ENCODE results near the gene FBXL17.

Gene FBXL17

DNA sequence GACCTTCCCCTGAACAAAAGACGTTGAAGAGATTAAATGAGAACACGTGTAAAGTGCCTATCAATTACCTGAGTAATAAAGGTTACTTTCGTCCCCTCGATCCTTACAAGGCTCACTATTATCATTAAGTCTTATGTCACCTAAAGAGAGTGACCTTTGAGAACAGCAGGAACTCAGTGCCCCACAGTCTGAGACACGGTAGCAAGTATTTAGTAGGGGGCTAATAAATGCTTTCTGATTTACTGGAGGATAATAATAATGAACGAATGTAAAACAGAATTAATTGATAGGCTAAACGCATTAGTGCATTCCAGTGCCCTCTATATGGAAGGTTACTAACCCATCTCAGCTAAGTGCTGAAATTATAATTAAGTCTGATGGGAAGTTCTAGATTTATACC is 199.9 kb downstream of the FBXL17 start:
- Histone ChIP-seq H3K4ac (ENCODE audit: low read length) (no peak overlapping the region), H3K36me3 (replicated peaks in 1 of 2; ENCODE audit: control insufficient read depth in 2 of 2, insufficient read depth in 2 of 2, low read length in 2 of 2) (peaks cover 0 to 2% of the 10 kb centered on the region in 2 donors), H3K9ac (ENCODE audit: low read depth, low read length, poor library complexity) (no peak overlapping the region), H2BK15ac (ENCODE audit: low read length) (no peak overlapping the region), H3K4me3 (ENCODE audit: low read length in 2 of 2) (no peak overlapping the region), H2AFZ (ENCODE audit: low read length) (no peak overlapping the region), H3K4me2 (ENCODE audit: insufficient read depth, low read length, poor library complexity, severe bottlenecking) (no peak overlapping the region), H2BK5ac (ENCODE audit: low read length) (no peak overlapping the region), H3K27me3 (ENCODE audit: control insufficient read depth in 3 of 3, insufficient read depth in 3 of 3, low read depth in 1 of 3, low read length in 3 of 3) (no peaks in the 10 kb centered on the region), H2BK12ac (ENCODE audit: low read length) (no peak overlapping the region), H4K8ac (ENCODE audit: low read depth, low read length) (no peak overlapping the region), H2AK5ac (ENCODE audit: low read depth, low read length) (no peak overlapping the region), H2BK120ac (ENCODE audit: low read depth, low read length) (no peak overlapping the region), H3K9me3 (replicated peaks in 1 of 2; ENCODE audit: control insufficient read depth in 2 of 2, insufficient read depth in 1 of 2, low read depth in 1 of 2, low read length in 2 of 2) (peaks cover 2 to 7% of the 10 kb centered on the region in 2 donors), H3K4me1 (ENCODE audit: control insufficient read depth in 2 of 2, insufficient read depth in 1 of 2, low read depth in 1 of 2, low read length in 2 of 2) (no peaks in the 10 kb centered on the region), H3K18ac (ENCODE audit: low read length) (no peak overlapping the region), H3K79me1 (ENCODE audit: low read depth, low read length) (no peaks in the 10 kb centered on the region), H3K14ac (ENCODE audit: low read length) (no peak overlapping the region), H3K23ac (ENCODE audit: low read depth, low read length, poor library complexity) (no peak overlapping the region), H3K27ac (replicated peaks; ENCODE audit: low read length) (no peak overlapping the region), H4K91ac (ENCODE audit: low read depth, low read length, poor library complexity) (no peak overlapping the region)
- DNase-seq (ENCODE audit: low spot score): no peak
- WGBS, 2 donors (ENCODE audit: extremely low coverage in 2 of 2, insufficient read length in 2 of 2, insufficient replicate concordance in 1 of 2): no CpG with 5 or more reads among the region's 7 CpGs

DNA sequence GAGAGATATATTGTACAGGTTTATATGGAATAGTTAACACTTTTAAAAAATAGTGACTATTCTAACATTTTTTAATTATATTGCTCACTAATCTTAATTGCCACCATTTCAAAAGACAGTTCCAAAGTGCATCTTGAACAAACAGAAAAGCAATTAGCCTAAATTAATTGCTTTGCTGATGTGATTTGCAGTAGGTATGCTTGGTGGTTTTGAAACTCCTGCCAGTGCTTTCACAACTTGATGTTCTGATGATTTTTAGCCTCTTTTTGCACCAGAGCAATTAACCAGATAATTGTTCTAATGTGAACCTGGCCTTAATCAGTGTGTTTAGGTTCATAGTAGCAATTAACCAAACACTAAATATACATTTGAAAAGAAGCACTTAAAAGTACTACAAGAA is 207.6 kb downstream of the FBXL17 start:
- H2BK5ac ChIP-seq (ENCODE audit: low read length): no peak overlapping the region
- H2BK15ac ChIP-seq (ENCODE audit: low read length): no peak overlapping the region
- no peaks in the 10 kb centered on the region for H3K79me1 ChIP-seq (ENCODE audit: low read depth, low read length)
- H2BK120ac ChIP-seq (ENCODE audit: low read depth, low read length): no peak overlapping the region
- no peak overlapping the region for H2AK5ac ChIP-seq (ENCODE audit: low read depth, low read length)
- no peak overlapping the region for H3K23ac ChIP-seq (ENCODE audit: low read depth, low read length, poor library complexity)
- H4K8ac ChIP-seq (ENCODE audit: low read depth, low read length): no peak overlapping the region
- H3K27ac ChIP-seq (replicated peaks; ENCODE audit: low read length): no peak overlapping the region
- H3K18ac ChIP-seq (ENCODE audit: low read length): no peak overlapping the region
- H2AFZ ChIP-seq (ENCODE audit: low read length): no peak overlapping the region
- no peak overlapping the region for H4K91ac ChIP-seq (ENCODE audit: low read depth, low read length, poor library complexity)
- no peaks in the 10 kb centered on the region for H3K36me3 ChIP-seq (replicated peaks in 1 of 2; ENCODE audit: control insufficient read depth in 2 of 2, insufficient read depth in 2 of 2, low read length in 2 of 2)
- H3K9me3 ChIP-seq (replicated peaks in 1 of 2; ENCODE audit: control insufficient read depth in 2 of 2, insufficient read depth in 1 of 2, low read depth in 1 of 2, low read length in 2 of 2): no peaks in the 10 kb centered on the region
- no peak for DNase-seq (ENCODE audit: low spot score)
- H3K4ac ChIP-seq (ENCODE audit: low read length): no peak overlapping the region
- H3K4me2 ChIP-seq (ENCODE audit: insufficient read depth, low read length, poor library complexity, severe bottlenecking): no peak overlapping the region
- no peak overlapping the region for H3K9ac ChIP-seq (ENCODE audit: low read depth, low read length, poor library complexity)
- no peaks in the 10 kb centered on the region for H3K4me1 ChIP-seq (ENCODE audit: control insufficient read depth in 2 of 2, insufficient read depth in 1 of 2, low read depth in 1 of 2, low read length in 2 of 2)
- no peak overlapping the region for H3K4me3 ChIP-seq (ENCODE audit: low read length in 2 of 2)
- no peaks in the 10 kb centered on the region for H3K27me3 ChIP-seq (ENCODE audit: control insufficient read depth in 3 of 3, insufficient read depth in 3 of 3, low read depth in 1 of 3, low read length in 3 of 3)
- H2BK12ac ChIP-seq (ENCODE audit: low read length): no peak overlapping the region
- H3K14ac ChIP-seq (ENCODE audit: low read length): no peak overlapping the region

DNA sequence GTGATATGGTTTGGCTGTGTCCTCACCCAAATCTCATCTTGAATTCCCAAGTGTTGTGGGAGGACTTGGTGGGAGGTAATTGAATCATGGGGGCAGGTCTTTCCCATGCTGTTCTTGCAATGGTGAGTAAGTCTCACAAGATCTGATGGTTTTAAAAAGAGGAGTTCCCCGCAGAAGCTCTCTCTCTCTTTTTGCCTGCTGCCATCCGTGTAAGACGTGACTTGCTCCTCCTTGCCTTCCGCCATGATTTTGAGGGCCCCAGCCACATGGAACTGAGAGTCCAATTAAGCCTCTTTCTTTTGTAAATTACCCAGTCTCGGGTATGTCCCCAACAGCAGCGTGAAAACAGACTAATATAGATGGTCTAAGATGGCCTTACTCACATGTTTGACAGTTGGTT is 210.1 kb downstream of the FBXL17 start:
- no peak overlapping the region for H3K27ac ChIP-seq (replicated peaks; ENCODE audit: low read length)
- H2AK5ac ChIP-seq (ENCODE audit: low read depth, low read length): no peak overlapping the region
- H3K14ac ChIP-seq (ENCODE audit: low read length): no peak overlapping the region
- H3K9me3 ChIP-seq (replicated peaks in 1 of 2; ENCODE audit: control insufficient read depth in 2 of 2, insufficient read depth in 1 of 2, low read depth in 1 of 2, low read length in 2 of 2): no peaks in the 10 kb centered on the region
- no peaks in the 10 kb centered on the region for H3K4me1 ChIP-seq (ENCODE audit: control insufficient read depth in 2 of 2, insufficient read depth in 1 of 2, low read depth in 1 of 2, low read length in 2 of 2)
- H2BK120ac ChIP-seq (ENCODE audit: low read depth, low read length): no peak overlapping the region
- H3K36me3 ChIP-seq (replicated peaks in 1 of 2; ENCODE audit: control insufficient read depth in 2 of 2, insufficient read depth in 2 of 2, low read length in 2 of 2): no peaks in the 10 kb centered on the region
- H3K4me3 ChIP-seq (ENCODE audit: low read length in 2 of 2): no peak overlapping the region
- H4K8ac ChIP-seq (ENCODE audit: low read depth, low read length): no peak overlapping the region
- no peaks in the 10 kb centered on the region for H3K79me1 ChIP-seq (ENCODE audit: low read depth, low read length)
- H3K4ac ChIP-seq (ENCODE audit: low read length): no peak overlapping the region
- no peak overlapping the region for H3K23ac ChIP-seq (ENCODE audit: low read depth, low read length, poor library complexity)
- H3K9ac ChIP-seq (ENCODE audit: low read depth, low read length, poor library complexity): no peak overlapping the region
- no peak for DNase-seq (ENCODE audit: low spot score)
- H3K4me2 ChIP-seq (ENCODE audit: insufficient read depth, low read length, poor library complexity, severe bottlenecking): no peak overlapping the region
- H2BK15ac ChIP-seq (ENCODE audit: low read length): no peak overlapping the region
- WGBS, 2 donors (ENCODE audit: extremely low coverage in 2 of 2, insufficient read length in 2 of 2, insufficient replicate concordance in 1 of 2): no CpG with 5 or more reads among the region's 6 CpGs
- no peak overlapping the region for H2BK5ac ChIP-seq (ENCODE audit: low read length)
- H3K18ac ChIP-seq (ENCODE audit: low read length): no peak overlapping the region
- H2BK12ac ChIP-seq (ENCODE audit: low read length): no peak overlapping the region
- no peaks in the 10 kb centered on the region for H3K27me3 ChIP-seq (ENCODE audit: control insufficient read depth in 3 of 3, insufficient read depth in 3 of 3, low read depth in 1 of 3, low read length in 3 of 3)
- no peak overlapping the region for H4K91ac ChIP-seq (ENCODE audit: low read depth, low read length, poor library complexity)
- no peak overlapping the region for H2AFZ ChIP-seq (ENCODE audit: low read length)

DNA sequence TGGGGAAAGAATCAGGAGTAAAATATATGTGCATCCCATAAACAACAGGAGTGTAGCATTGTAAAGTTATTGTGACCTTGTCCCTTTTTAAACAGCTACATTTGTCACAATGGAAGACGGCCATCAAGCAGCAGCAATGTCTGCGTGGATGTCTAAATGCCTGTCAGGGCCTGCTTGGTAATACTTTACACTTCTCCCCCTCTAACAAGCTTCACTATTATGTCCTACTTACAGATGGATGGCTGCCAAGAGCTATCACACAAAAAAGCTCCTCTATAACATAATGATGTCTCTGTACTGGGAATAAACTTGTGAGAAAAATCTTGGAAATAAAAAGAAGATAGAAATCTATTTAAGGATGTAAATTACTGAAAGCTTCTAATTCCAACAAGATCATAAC is 213.0 kb downstream of the FBXL17 start:
- Histone ChIP-seq H3K9me3 (replicated peaks in 1 of 2; ENCODE audit: control insufficient read depth in 2 of 2, insufficient read depth in 1 of 2, low read depth in 1 of 2, low read length in 2 of 2) (no peaks in the 10 kb centered on the region), H2AK5ac (ENCODE audit: low read depth, low read length) (no peak overlapping the region), H3K23ac (ENCODE audit: low read depth, low read length, poor library complexity) (no peak overlapping the region), H2BK12ac (ENCODE audit: low read length) (no peak overlapping the region), H4K8ac (ENCODE audit: low read depth, low read length) (no peak overlapping the region), H3K79me1 (ENCODE audit: low read depth, low read length) (no peaks in the 10 kb centered on the region), H2BK120ac (ENCODE audit: low read depth, low read length) (no peak overlapping the region), H3K4me3 (ENCODE audit: low read length in 2 of 2) (no peak overlapping the region), H3K27me3 (ENCODE audit: control insufficient read depth in 3 of 3, insufficient read depth in 3 of 3, low read depth in 1 of 3, low read length in 3 of 3) (no peaks in the 10 kb centered on the region), H3K36me3 (replicated peaks in 1 of 2; ENCODE audit: control insufficient read depth in 2 of 2, insufficient read depth in 2 of 2, low read length in 2 of 2) (no peaks in the 10 kb centered on the region), H3K18ac (ENCODE audit: low read length) (no peak overlapping the region), H2AFZ (ENCODE audit: low read length) (no peak overlapping the region), H3K14ac (ENCODE audit: low read length) (no peak overlapping the region), H3K4me1 (ENCODE audit: control insufficient read depth in 2 of 2, insufficient read depth in 1 of 2, low read depth in 1 of 2, low read length in 2 of 2) (no peaks in the 10 kb centered on the region), H4K91ac (ENCODE audit: low read depth, low read length, poor library complexity) (no peak overlapping the region), H2BK15ac (ENCODE audit: low read length) (no peak overlapping the region), H3K9ac (ENCODE audit: low read depth, low read length, poor library complexity) (no peak overlapping the region), H2BK5ac (ENCODE audit: low read length) (no peak overlapping the region), H3K27ac (replicated peaks; ENCODE audit: low read length) (no peak overlapping the region), H3K4ac (ENCODE audit: low read length) (no peak overlapping the region), H3K4me2 (ENCODE audit: insufficient read depth, low read length, poor library complexity, severe bottlenecking) (no peak overlapping the region)
- WGBS, 2 donors (ENCODE audit: extremely low coverage in 2 of 2, insufficient read length in 2 of 2, insufficient replicate concordance in 1 of 2): no CpG with 5 or more reads among the region's 2 CpGs
- DNase-seq (ENCODE audit: low spot score): no peak
